NT2/D1 (cell line): ENCODE results near the gene DOCK1.

Source experiments
- SUZ12 ChIP-seq: IDR thresholded peaks from 2 replicates; pipeline ENCODE4 v1.6.1; 2011; ENCODE audit not compliant: insufficient read length, insufficient read depth; ENCODE audit errors: extremely low read depth
- YY1 ChIP-seq: IDR thresholded peaks from 2 replicates; pipeline ENCODE4 v1.6.1; 2011; ENCODE audit not compliant: insufficient read length, insufficient read depth
- ZNF274 ChIP-seq: IDR thresholded peaks from 2 replicates; pipeline ENCODE4 v1.6.1; 2011; ENCODE audit warnings: mild to moderate bottlenecking, low read depth, low read length

GRCh38 chr10:127184582-127184981, 279.4 kb downstream of the DOCK1 start:
- TF ChIP-seq YY1 (no peak), SUZ12 (no peak), ZNF274 (no peak)
